GM10266 (cell line): ENCODE measurements around the gene TMA7.

Experiments used
- DNase-seq: peaks from one replicate; pipeline ENCODE4 v3.0.0; 2012; ENCODE audit errors: extremely low spot score
- TF ChIP-seq, protein P1 (sequence below): IDR thresholded peaks from 2 replicates; pipeline ENCODE4 v1.5.1; 2012; ENCODE audit warnings: mild to moderate bottlenecking, low read depth; ENCODE audit not compliant: control insufficient read depth, insufficient read depth; ENCODE audit errors: missing control alignments

TMA7 gene

DNA sequence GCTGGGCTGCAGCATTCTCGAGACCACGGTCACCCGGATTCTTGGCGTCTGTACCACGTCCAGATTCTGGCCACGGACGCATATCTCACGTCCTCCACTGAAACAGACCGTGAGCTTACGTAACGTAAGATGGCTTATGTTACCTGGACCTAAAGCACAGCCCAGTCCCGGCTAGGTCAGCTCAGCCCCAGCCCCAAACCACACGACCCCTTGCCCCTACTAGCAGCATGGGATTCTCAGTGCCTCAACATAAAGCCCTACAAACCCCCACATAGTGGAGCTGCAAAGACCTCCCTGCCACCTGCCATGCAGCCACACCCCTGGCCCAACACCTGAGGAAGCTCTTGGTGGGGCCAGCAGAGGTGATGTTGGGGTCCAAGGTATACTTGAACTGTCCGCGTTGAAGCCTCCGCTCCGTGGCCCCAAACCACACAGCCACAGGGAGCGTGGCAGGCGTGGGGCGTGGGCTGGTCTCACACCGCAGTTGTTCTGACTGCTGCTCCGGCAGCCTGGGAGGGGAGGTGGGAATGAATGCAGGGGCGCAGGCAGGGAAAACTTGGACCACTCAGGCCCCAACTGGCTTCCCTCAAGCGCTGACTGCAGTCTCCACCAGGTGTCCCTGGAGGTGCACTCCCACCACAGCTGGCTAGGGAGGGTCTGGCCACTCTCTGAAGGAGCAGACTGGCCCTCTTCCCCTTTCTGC lies 24.7 kb upstream of the TMA7 start:
- no peak for DNase-seq
- TF ChIP-seq, protein P1, sequence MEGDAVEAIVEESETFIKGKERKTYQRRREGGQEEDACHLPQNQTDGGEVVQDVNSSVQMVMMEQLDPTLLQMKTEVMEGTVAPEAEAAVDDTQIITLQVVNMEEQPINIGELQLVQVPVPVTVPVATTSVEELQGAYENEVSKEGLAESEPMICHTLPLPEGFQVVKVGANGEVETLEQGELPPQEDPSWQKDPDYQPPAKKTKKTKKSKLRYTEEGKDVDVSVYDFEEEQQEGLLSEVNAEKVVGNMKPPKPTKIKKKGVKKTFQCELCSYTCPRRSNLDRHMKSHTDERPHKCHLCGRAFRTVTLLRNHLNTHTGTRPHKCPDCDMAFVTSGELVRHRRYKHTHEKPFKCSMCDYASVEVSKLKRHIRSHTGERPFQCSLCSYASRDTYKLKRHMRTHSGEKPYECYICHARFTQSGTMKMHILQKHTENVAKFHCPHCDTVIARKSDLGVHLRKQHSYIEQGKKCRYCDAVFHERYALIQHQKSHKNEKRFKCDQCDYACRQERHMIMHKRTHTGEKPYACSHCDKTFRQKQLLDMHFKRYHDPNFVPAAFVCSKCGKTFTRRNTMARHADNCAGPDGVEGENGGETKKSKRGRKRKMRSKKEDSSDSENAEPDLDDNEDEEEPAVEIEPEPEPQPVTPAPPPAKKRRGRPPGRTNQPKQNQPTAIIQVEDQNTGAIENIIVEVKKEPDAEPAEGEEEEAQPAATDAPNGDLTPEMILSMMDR: no peak

DNA sequence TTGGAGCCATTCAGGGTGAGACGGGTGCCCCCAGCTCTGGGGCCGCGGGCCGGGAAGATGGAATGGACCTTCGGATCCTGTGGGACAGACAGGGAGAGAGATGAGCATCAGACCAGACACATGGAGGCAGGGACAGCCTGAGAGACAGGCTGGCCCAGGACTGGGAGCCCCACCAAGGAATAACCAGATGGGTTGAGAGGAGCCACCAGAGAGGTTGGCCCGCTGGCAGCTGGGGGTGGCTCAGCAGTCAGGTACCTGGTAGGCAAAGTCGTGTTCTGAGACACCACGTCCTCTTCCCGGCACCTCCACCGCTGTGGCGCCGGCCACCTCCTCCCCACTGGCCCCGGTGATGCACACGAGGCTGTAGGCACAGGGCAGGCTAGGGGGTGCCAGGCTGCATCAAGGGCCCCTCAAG lies 24.0 kb upstream of the TMA7 start:
- TF ChIP-seq, protein P1: no peak
- DNase-seq: no peak

DNA sequence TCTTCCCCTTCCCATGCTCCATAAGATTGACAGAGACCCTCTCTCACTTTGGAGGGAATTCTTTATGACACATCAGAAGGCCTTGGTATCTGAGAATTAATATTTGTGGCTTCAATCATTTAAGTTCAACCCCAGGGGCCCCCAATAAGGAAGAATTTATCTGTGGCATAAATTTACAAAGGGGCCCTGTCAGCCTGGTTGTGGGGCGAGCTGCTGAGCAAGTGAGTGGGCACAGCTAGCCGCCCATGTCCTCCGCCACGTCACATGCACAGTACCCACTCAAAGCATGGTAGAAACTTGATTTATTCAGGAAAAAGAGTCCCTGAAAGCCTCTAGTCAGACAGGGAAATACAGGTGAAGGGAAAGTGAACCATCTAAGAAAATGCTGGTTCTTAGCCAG lies 23.5 kb upstream of the TMA7 start:
- TF ChIP-seq, protein P1: no peak
- no peak for DNase-seq

DNA sequence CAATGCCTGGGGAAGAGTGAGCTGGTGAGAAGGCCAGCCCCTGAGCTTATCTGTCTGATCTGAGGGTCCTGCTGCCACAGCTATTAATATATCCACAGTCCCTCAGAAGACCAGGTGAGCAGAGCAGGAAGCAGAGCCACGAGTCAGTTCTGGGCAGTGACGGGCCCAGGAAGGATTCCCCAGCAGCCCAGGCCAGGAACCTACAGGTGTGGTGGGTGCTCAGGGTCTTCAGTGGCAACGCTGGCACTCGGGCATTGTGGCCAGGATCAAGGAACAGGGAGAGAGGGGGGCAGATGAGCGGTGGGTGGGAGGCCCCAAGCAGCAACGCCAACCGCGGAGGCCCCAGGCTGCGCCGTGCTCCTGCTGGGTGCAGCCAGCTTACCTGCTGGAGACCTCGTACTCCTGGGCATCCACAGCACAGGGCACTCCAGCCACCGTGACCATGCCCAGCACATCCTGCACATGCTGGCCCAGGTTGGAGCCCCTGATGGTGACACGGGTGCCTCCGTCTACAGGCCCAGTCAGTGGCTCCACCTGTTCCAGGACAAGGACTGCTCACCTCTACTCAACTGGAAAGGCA lies 22.4 kb upstream of the TMA7 start:
- TF ChIP-seq, protein P1: no peak

DNA sequence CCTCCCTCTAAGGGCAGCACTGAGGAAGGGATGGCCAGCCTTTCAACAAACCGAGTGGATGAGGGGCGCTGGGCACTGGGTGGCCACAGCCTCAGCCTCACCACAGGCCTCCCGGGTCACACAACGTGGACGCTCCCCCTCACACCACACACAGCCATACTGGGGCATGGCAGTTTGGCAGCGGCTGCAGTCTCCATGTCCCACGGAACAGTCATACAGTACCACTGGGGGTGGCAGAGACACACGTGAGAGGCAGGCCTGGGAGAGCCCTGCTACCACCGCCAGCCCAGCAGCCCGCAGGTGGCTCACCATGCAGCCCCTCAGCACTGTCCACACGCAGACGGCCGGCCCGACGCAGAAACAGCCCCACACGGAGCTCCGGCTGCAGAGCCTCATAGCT lies 21.9 kb upstream of the TMA7 start:
- TF ChIP-seq, protein P1: no peak
- no peak for DNase-seq

More for the DNA sequence above, 22.4 kb upstream of the TMA7 start:
- no peak for DNase-seq

DNA sequence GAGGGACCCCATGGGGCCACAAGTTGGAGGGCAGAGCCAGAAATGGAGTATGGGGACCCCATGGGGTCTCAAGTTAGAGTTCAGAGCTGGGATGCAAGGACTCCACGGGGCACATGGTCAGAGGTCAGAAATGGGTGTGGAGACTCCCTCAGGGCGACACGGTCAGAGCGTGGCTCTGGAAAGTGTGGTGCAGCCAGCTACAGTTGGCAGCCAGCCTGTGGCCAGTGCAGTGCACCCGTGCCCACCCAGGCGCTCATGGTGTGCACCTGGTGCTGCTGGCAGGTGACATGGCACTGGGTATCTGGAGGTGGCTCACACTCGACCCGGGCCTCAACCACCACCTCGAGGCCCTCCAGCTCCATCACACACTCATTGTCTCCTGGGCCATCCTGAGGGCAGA lies 21.4 kb upstream of the TMA7 start:
- DNase-seq: no peak
- TF ChIP-seq, protein P1: no peak

DNA sequence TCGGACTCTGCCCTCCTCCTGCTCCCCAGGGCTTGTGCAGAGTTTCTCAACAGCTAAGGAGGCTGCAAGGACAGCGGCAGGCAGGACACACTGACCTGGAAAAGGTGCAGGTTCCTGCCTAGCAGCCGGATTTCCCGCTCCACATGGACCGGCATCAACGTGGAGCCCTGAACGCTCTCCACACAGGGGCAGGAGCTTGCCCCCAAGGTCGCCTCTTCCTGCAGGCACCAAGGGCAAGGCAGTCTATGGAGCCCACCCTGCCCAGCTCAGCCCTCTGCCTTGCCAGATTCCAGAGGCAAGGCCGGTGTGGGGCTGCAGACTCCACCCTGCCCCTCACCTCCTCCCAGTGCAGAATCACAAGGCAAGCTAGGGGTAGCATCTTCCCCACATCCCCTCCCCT lies 20.9 kb upstream of the TMA7 start:
- TF ChIP-seq, protein P1: no peak
- DNase-seq: no peak
